ENCODE results near the gene APOL5.
"Not testable (repeated sequence)": the region's sequence is repeated elsewhere in the genome, so short reads cannot be mapped to it uniquely, and the experiment has no call there.

APOL5 gene

DNA sequence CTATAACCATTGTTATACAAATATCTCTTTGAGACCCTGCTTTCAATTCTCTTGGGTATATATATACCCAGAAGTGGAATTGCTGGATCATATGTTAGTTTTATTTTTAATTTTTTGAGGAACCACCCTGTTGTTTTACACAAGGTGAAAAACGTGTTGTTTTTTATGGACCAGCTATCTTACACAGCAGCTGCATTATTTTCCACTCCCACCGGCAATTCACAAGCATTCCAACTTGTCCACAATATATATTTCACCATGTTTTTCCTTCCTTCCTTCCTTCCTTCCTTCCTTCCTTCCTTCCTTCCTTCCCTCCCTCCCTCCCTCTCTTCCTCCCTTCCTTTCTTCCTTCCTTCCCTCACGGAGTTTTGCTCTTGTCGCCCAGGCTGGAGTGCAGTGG lies 6.3 kb upstream of the APOL5 start:
- DNase-seq = no peak

DNA sequence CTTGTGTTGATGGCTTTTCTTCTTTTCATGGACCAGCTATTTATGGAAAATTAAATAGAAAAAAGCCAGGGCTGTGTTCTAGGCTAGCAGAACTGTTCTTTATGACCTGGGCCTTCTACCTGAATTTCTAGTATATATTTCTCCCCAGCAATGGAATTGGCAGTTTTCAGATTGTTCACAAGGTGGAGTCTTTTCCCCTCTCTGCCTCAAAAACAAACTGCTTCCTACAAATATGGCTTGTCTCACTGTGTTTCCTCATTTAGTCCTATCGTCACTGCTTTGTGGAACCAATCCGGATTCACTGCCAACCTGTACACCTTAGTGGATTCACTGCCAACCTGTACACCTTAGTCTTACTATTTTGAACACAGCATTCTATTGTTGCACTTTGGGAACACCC lies 5.0 kb upstream of the APOL5 start:
- DNase-seq = no peak

DNA sequence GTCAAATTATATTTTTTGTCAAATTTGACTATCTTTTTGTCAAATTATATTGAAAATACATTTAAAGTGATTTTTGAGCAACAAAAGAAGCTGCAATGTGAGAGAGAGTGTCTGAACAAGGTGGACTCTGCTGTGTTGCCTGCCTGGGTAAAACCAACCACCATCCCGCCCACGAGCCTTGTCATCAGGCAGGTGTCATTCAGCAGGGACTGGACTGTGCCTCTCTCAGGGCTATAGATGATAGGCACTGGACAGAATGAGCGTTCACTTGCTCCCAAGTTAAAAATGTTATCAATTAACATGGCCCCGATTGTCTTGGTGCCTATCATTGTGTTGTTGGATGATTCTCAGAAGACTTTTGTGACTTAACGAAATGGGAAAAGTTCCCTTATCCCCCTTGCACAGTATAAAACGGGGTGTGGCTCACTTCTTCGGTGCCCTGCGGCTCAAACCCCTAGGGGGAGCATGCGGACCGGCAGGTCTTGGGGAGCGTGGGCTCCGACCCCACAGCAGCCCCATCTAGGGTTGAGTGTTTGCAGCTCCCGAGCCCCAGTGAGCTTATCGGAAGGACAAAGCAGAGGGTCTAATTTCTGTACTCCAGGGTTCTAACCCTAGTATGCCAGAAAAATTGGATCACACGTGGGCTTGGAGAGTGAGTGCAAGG lies 1.7 kb downstream of the APOL5 start:
- DNase-seq = no peak

DNA sequence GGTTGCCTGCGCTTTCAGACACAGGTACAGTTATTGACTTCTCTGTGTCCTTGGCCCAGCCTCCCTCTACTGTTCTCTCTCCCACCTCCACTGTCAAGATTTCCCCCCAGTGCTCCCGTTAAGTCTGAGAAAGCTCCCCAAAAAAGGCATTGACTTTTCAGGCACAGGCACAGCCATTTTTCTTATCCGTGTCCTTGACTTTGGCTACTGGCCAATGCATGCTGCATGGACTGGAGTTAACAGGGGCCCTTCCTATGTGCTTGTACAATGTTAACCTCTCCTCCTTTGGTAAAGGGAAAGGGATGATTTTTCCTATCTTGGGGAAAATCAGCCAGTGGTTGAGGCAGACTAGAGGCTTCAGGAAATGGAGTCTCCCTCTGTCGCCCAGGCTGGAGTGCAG lies 4.3 kb downstream of the APOL5 start:
- no peak for DNase-seq

DNA sequence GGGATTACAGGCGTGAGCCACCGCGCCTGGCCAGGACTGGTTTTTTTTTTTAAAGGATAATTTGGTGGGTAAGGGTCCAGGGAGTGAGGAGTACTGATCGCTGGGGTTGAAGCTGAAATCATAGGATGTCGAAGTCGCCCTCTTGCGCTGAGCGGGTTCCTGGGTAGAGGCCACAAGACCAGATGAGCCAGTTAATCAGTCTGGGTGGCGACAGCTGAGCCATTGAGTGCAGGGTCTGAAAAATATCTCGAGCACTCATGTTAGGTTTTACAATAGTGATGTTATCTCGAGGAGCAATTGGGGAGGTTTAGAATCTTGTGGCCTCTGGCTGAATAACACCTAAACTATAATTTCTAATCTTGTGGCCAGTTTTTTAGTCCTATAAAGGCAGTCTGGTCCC lies 7.8 kb downstream of the APOL5 start:
- DNase-seq = no peak

DNA sequence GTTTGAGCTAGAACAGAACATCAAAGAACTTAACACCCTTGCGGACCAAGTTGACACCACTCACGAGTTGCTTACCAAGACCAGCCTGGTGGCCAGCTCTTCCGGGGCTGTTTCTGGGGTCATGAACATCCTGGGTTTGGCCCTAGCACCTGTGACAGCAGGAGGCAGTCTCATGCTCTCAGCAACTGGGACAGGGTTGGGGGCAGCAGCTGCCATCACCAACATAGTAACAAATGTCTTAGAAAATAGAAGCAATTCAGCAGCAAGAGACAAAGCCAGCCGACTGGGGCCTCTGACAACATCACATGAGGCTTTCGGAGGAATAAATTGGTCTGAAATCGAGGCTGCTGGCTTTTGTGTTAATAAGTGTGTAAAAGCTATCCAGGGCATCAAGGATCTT lies 8.7 kb downstream of the APOL5 start:
- no peak for DNase-seq

DNA sequence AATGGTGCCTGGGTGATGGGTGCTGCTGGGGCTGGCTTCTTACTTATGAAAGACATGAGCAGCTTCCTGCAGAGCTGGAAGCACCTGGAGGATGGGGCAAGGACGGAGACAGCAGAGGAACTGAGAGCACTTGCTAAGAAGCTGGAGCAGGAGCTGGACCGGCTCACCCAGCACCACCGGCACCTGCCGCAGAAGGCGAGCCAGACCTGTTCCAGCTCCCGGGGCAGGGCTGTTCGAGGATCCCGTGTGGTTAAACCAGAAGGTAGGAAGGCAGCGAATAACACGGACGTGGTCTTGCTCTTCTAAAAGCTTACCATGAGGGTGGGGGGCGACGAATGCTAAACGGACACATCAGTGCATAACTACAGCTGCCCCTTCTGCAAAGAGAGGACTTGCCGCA lies 9.3 kb downstream of the APOL5 start:
- DNase-seq = no peak

DNA sequence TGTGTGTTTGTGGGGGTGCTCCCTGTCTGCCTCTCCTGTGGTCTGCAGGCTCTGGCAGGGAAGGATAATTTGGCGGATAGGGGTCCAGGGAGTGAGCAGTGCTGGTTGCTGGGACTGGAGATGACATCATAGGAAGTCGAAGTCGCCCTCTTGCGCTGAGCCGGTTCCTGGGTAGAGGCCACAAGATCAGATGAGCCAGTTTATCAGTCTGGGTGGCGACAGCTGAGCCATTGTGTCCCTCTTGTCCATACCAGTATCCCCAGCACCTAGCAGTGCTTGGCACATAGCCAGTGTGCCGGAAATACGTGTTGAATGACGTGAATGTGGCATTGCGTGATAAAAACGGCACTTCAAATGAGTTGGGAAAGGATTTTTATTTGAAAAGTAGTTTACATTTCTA lies 9.8 kb downstream of the APOL5 start:
- no peak for DNase-seq

DNA sequence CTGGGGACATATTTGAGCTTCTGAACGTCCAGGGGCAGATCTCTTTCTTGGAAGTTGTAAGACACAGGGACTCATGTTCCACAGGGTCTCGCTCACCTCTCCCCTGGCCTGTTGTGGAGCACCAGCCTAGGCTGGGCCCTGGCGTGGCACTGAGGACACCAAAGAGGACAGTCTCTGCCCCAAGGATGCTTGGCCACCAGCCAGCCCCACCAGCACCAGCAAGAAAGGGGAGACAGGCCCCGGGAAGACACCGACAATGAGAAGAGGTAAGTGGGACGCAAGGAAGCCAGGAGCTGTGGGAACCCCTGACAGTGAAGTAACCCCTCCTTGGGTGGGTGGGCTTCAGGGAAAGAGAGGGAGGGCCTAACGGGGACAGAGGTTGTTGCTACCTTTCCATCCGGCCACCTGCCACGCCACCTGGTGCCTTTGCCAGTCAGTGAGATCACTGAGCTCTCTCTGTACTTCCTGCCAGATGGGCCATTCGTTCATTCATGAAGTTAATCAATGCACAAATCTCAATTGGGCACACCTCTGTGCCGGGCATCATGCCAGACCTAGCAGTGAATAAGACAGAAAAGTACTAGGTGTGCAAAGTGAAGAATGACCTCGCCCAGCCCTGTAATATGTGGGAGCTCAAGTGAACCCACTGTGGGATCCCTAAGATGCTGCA lies 11.1 kb downstream of the APOL5 start:
- peak; percentile 46 for DNase-seq

DNA sequence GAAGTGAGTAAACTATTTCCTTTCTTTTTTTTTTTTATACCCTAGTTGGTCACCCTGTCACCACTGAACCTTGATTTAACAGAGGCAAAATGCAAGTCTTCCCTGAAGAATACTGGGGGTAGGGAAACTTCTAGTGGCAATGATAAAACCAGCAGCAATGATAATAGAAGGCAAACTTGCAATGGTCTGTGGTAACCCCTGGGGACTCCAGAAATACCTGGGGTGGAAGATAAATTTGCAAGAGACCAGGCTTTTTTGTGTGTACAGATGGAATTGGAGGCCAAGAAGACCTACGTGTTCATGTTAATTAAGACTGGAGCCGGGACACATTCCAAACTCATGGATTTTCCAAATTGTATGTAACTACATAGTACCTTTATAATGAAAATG lies 11.6 kb downstream of the APOL5 start:
- no peak for DNase-seq

DNA sequence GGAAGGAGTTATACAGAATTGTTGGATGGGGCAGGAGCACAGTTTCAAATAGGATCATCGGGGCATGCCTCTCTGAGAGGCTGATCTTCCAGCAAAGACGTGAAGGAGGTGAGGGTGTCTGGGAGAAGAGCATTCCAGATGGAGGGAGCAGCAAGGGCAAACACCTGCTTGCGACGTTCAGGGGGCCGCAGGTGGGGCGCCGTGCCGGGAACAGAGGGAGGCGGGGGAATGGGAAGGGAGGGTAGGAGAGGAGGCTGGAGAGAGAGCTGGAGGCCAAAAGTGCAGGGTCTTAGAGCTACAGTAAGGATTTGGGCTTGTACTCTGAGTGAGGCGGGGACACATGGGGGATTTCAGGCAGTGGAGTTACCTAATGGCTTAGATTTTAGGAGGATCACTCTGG lies 13.6 kb downstream of the APOL5 start:
- DNase-seq = no peak

DNA sequence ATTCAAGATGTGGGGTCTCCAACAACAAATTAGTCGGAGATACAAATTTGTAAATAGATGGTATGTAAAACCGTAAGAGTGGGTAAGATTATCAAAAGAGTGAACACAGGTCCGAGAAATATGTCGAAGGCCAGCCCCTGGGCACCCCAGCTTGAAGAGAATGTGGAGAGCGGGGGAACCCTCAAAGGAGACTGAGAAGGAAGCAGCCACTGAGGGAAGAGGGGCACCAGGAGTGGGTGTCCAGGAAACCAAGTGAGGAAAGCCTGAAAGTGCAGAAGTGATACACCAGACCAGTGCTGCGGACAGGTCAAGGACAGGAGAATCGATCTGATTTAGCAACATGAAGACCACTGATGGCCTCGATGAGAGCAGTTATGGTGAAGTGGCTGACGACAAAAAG lies 14.4 kb downstream of the APOL5 start:
- DNase-seq = no peak

DNA sequence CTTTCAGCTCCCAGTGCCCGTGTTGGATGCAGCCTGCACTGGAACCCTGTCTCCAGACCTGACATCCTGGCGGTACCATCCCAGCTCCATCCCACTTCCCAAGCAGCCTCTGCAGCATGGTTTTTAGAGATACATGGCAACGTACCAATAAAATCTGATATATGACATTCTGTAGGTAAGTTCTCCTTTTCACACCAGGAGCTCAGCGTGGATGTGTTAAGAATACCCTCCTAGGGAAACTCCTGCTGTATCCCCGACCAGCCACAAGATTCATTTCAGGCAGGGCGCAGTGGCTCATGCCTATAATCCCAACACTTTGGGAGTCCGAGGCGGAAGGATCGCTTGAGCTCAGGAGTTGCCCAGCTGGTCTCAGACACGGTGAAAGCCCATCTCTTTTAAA lies 15.4 kb downstream of the APOL5 start:
- no peak for DNase-seq

DNA sequence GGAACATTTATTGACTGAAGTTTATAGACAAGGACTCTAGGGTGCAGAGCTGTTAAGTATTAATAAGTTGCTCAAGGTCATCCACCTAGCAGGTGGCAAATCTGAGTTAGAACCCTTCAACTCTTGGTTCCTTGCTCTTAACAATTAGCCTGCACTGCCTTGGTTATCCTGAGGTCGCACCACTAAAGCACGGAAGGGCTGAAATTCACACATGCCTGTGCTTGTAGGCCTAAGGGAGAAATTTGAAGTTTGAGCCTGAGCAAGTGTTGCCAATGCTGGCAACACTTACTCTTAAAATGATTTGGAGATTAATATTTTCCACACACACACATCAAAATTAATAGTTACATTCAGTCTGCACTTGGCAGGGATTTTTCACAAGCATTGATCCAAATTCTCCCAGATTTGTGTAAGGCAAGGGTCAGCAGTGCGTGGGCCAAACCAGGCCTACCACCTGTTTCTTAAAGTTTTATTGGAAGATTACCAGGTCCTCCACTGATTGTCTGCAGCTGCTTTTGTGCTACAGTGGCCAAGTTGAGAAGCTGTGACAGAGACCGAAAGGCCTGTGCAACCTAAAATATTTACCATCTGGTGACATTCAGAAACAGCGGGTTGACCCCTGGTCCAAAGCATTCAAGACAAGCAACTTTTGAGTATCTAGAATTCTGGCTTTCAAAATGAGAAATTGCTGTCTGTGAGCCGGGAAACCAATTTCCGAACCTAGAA lies 16.3 kb downstream of the APOL5 start:
- DNase-seq = no peak

DNA sequence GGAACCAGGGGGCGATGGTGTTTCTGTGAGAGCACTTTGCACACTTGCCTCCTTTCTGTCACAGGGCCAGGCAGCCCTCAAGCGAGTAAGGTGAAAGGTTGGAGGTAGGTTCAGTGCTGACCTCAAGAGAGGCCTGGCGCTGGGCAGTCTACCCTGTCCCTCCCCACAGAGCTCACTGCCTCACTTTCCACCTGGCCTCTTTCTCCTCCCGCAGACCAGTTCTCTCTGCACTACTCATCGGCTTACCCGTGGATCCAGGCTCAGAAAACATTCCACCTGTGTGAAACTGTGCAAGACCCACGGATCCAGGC lies 16.8 kb downstream of the APOL5 start:
- no peak for DNase-seq

DNA sequence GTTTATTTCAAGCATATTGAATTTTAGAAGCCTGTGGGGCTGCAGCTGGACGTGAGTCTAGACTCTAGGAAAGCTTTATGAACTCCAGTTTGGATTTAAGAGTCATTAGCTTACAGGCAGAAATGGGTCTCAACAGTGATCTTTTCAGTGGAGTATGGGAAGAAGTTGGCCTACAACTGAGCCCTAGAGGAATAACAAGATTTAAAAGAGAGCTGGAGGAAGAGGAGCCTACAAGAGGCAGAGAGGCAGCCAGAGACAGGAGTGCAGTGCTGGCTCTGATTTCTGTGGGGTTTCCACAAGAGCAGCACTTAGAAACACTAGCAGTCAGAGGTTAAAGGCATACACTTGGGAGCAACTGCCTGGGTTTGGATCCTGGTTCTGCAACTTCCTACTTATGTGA lies 17.9 kb downstream of the APOL5 start:
- no peak for DNase-seq

DNA sequence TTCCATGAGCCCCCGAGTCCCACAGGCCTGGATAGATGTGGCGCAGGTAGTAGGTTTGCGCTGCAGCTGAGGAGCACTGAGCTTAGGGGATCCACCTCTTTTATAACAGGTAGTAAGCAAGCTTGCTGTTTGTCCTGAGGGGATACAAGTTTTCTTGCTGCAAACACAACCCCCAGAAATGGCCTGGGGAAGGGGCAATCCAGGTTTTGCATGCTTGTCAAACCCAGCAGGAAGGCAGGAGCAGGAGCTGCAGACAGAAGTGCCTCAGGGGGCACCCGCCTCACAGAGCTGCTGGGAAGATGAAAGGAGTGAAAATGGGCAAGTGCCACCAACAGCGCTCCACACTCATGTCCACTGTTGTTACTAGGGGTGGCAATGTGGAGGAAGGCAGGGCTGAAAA lies 18.5 kb downstream of the APOL5 start:
- DNase-seq = no peak

DNA sequence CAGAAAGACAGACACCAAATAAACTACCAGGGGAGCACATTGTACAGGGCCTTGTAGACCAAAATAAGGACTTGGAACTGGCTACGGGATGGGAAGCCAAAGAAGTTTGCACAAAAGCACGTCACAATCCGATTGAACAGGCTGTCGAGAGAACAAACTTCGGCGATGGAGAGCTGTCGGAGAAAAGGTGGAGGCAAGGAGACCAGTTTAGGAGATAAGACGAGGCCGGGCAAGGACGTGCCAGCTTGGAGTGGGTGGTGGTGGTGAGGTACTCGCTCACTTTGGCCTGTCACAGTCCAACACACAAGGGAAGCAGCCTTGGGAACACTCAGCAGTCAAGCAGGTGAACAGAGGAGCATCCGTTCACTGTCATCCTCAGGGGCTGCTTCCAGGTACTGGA lies 19.0 kb downstream of the APOL5 start:
- no peak for DNase-seq

DNA sequence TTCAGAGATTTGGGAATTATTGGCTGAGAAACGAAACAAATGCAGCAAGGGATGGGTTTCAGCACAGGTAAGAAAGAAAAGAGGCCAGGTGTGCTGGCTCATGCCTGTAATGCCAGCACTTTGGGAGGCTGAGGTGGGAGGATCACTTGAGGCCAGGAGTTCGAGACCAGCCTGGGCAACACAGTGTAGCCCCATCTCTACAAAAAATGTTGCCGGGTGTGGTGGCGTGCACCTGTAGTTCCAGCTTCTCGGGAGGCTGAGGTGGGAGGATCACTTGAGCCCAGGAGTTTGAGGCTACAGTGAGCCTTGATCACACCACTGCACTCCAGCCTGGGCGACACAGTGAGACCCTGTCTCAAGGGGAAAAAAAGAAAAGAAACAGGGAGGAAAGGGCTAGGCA lies 20.2 kb downstream of the APOL5 start:
- not testable (repeated sequence) for DNase-seq

DNA sequence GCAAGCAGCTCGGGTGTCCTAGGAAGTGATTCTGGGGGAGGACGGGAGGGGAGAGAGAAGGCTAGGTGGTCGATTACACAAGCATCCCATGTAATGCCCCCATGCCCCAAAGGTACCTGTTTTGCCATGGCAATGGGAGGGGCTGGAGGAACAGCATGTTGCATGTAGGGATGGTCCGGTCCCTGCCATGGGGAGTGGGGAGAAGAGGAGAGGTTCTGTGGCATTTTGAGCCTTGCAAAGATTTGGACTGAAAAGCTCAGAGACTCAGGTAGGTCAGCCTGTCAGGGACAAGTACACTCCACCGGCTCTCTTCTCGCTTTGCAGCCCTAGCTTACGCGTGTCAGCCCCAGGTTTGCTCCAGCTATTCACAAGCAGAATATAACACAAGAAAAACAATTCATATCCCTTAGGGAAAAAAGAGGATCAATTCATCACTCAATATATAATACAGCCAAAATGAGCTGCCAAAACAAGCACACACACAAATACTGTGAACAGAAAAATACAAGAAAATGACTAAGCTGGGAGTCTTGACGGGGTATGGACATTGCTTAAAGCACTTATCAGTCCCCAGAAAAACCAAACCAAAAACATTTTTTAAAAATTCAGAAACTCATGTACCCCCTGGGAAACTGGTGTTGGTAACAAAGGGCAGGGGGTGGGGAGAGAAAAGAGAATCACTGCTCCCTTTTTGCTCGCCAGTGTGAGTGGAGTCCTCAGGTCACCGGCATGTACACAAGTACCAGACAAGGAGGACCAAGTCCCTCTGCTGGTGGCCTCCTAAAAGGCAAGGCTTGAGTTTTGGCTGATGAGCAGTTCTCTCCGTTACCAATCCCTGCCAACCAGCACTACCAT lies 21.6 kb downstream of the APOL5 start:
- no peak for DNase-seq

DNA sequence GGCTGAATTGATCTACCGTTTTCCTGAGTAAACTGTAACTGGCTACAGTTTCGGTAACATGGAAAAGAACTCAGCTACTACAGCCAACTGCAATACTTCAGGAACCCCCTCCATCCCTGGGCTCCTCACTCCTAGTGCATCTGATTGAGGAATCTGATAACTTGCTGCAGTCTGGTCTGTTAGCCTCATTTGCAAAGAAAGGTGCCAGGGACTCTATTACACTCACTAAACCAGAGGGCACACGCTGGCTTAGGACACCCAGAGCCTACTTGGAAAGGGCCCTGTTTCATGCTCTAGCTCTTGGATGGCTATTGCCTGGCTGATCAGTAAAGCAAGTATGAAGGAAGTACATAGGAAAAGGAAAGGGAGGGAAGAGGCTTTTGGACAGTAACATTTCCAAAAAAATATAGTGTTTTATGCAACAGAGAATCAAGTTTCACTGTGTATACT lies 22.3 kb downstream of the APOL5 start:
- DNase-seq = no peak

DNA sequence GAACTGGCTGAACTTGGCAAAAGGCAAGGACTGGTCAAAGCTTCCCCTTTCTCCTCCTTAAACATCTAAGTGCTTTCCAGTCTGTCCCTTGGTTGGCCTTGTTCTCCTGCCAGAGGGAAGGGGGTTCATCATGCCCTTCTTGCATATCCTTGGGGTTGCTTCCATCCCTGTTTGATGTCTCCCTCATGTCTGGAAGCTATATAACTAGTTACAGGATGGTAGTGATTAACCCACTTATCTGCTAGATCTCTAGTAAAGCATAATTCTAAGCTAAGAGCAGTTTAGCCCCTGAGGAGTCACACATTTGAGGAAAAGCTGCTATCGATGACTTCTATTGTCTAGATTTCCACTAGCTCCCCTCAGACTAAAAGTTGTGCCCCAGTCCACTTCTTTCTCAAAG lies 22.9 kb downstream of the APOL5 start:
- no peak for DNase-seq

DNA sequence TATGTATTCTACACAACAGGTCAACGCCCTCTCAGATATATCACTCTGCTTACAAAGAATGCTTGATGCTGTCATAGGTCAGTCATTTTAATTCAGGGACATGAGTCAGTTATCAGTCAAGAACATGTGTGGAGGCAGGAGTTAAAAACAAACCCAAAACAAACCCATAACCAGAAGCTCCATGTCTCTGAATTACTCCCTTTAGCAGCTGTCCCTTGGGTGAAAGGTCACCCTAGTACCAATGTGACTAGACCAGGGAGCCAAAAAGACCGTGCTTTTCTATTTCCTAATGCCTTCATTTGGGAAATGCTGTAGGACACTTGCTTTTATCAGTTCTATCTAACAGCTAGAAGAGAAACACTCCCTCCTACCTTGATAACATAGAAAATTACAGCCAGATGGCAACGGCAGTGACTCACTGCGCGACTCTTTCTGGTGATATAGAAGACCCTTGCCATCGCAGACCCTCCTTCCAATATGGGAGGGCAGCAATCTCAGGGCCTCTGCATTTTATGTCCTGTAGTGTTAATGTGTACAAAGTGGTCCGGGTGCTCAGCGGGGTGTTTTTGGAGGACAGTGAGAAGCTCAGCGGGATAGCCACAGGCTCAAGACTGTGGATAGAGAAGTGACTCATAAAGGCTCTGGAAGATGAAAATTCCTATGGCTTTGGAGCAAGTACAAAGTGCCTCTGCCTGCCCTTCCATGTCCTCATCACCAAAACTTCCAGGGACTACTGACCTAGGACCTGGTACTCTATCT lies 24.8 kb downstream of the APOL5 start:
- DNase-seq = no peak

All from NCI-H1694 treated with DMSO at 0.1 percent for 48 hours (cell line).